Measurements from ENCODE around the gene RNU1-3.
"Not testable (repeated sequence)": the region's sequence is repeated elsewhere in the genome, so short reads cannot be mapped to it uniquely, and the experiment has no call there.

DNA sequence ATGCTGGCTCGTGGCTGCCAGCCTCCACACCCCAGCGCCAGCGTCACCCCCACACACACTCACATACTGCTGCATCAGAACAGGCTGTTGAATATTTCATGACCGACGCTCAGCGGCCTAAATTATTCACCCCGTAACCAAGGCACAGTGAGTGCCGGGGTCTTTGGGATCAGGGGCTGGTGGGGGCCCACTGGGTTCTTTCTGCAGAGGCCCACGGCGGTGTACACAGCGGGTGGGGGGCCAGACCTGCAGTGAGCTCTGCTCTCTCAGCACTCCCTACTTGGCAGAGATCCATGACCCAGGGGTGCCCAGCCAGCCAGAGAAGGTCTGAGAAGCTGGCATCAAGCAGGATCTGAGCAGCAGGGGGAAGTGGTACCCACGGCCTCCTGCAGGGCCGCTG lies 43.9 kb upstream of the RNU1-3 start:
- TF ChIP-seq, protein P1, sequence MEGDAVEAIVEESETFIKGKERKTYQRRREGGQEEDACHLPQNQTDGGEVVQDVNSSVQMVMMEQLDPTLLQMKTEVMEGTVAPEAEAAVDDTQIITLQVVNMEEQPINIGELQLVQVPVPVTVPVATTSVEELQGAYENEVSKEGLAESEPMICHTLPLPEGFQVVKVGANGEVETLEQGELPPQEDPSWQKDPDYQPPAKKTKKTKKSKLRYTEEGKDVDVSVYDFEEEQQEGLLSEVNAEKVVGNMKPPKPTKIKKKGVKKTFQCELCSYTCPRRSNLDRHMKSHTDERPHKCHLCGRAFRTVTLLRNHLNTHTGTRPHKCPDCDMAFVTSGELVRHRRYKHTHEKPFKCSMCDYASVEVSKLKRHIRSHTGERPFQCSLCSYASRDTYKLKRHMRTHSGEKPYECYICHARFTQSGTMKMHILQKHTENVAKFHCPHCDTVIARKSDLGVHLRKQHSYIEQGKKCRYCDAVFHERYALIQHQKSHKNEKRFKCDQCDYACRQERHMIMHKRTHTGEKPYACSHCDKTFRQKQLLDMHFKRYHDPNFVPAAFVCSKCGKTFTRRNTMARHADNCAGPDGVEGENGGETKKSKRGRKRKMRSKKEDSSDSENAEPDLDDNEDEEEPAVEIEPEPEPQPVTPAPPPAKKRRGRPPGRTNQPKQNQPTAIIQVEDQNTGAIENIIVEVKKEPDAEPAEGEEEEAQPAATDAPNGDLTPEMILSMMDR (conservative IDR thresholded peaks at IDR 0.05 in 1 of 2, IDR thresholded peaks at IDR 0.05 in 1 of 2; ENCODE audit: low read depth in 1 of 2, low read length in 2 of 2): not testable (repeated sequence)
- TF ChIP-seq EZH2 (IDR thresholded peaks at IDR 0.05; ENCODE audit: low read length, missing control alignments): not testable (repeated sequence)
